Stomach (tissue), 9 donors: ENCODE results near the gene TLR5. TPM values are rescaled to one million over a fixed set of nuclear protein-coding genes. Genes with fewer than 3 reads are reported as not detected.

ENCODE experiments used
- DNase-seq, 2 donors: peaks; one replicate each; pipeline versions ENCODE4 v3.0.0 to v3.0.0-alpha.2; 2013 to 2019
- H3K27ac ChIP-seq, 5 donors: fragments of 200-600 bp in 4 of 5; sonication (generic) in 4 of 5; one replicate each; pipeline ENCODE4 v1.5.1; 2013 to 2019; ENCODE audit warnings: mild to moderate bottlenecking in 1 of 5, moderate library complexity in 1 of 5
- H3K27me3 ChIP-seq, 3 donors: fragments of 200-600 bp; sonication (generic); one replicate each; pipeline ENCODE4 v1.5.1; 2017 to 2019; ENCODE audit warnings: mixed run types in 1 of 3
- H3K36me3 ChIP-seq, 4 donors: fragments of 200-600 bp; sonication (generic); 1 replicate in 3 of 4; 2 replicates in 1 of 4; pipeline ENCODE4 v1.5.1; 2016 to 2019
- H3K4me1 ChIP-seq, 4 donors: fragments of 200-600 bp; sonication (generic); one replicate each; pipeline ENCODE4 v1.5.1; 2016 to 2019
- H3K4me3 ChIP-seq, 4 donors: fragments of 200-600 bp; sonication (generic) in 3 of 4; one replicate each; pipeline ENCODE4 v1.5.1; 2016 to 2019; ENCODE audit warnings: mild to moderate bottlenecking in 1 of 4
- H3K9me3 ChIP-seq, 4 donors: fragments of 200-600 bp; sonication (generic); one replicate each; pipeline ENCODE4 v1.5.1; 2016 to 2019
- EP300 ChIP-seq: sonication (generic); formaldehyde crosslinking; IDR thresholded peaks from one replicate; pipeline ENCODE4 v1.6.1; 2017; ENCODE audit warnings: antibody characterized with exemption
- POLR2A ChIP-seq, 4 donors: fragments of 450-650 bp; IDR thresholded peaks; one replicate each; pipeline ENCODE4 v1.6.1; 2016; ENCODE audit warnings: antibody characterized with exemption in 4 of 4, control low read depth in 2 of 4, mild to moderate bottlenecking in 1 of 4, moderate library complexity in 1 of 4
- POLR2AphosphoS5 ChIP-seq, 3 donors: sonication (generic); formaldehyde crosslinking; IDR thresholded peaks; one replicate each; pipeline ENCODE4 v1.6.1; 2016; ENCODE audit warnings: antibody characterized with exemption in 3 of 3
- WGBS, 5 donors: extraction: QIAGEN DNeasy Blood & Tissue Kit in 3 of 5; methylation state at CpG; one replicate each; pipeline versions ENCODE4 v1.1.5 to v1.1.7; 2013 to 2018; 5-methylcytosine and 5-hydroxymethylcytosine counted together
- intact Hi-C: fragments of 100-400 bp; cut with DNase I; formaldehyde crosslinking; loops from one replicate; pipeline ENCODE4 v1.15.1; 2023; ENCODE audit warnings: low total_unique reads
- polyA plus RNA-seq, 3 donors: library from polyadenylated mRNA; stranded (reverse); fragments of 200-250 nt; gene quantifications; one replicate each; pipeline ENCODE4 v1.2.3, GENCODE V29; 2013
- total RNA-seq, 5 donors: library from RNA; depleted of rRNA; stranded (reverse); fragments of >200 nt; gene quantifications; one replicate each; pipeline versions ENCODE4 v1.1.0 to v1.2.3, GENCODE V29; 2014 to 2016
- TF ChIP-seq, protein P1 (sequence below), 7 experiments: fragments of 450-650 bp in 4 of 7; fragments of 200-600 bp in 3 of 7; sonication (generic) in 3 of 7; IDR thresholded peaks; one replicate each; pipeline ENCODE4 v1.5.1; 2016 to 2019; ENCODE audit warnings: antibody characterized with exemption in 7 of 7, control low read depth in 2 of 7, mild to moderate bottlenecking in 1 of 7
- donor health status: healthy with polysubstance abuse.
- donor health status: Bipolar disorder and iron deficiency.
- donor health status: healthy.

TLR5 gene
- total and polyA plus RNA-seq, 8 donors, result 0.46 to 25.9 (median 4.0) TPM; not detected in 1

DNA sequence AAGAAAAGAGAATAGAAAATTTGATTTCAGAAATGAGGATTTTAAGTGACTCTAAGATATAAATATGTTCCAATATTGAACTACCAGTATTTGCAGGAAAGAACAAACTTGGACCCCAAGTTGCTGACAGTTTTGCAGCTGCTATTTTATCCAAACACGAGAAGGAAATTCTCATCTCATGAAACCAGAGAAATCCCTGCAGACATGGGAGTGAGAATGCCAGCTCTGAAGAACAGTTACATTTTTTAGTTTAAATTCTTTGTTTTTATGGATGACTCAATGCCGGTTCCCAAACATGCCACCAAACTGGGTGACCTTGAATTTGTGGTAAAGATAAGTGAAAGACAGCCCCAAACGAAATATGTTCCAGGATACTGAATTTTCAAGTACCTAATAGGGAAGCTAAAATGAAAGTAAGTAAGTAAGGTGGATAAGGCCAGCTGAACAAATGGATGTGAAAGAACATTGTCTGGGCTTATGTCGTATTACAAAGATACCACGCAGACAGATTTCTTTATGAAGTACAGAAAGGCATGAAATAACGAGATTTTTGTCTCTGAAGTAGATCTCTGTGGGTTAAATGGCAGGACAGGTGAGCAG, 19.9 kb downstream of the TLR5 start:
- Histone ChIP-seq H3K27me3 (no peaks in the 10 kb centered on the region), H3K27ac (no peak overlapping the region), H3K36me3 (no peaks in the 10 kb centered on the region), H3K4me3 (peak overlapping the region; percentile 3 to 36 (median 27)), H3K9me3 (no peaks in the 10 kb centered on the region), H3K4me1 (peaks cover 0 to 10% (median 7%) of the 10 kb centered on the region in 4 donors)
- DNase-seq, result no peak
- intact Hi-C loops, result no loop called here
- WGBS, 5 donors, result 53 to 65% (median 59%) methylated on average over 6 of the region's 6 CpGs
- TF ChIP-seq, protein P1, sequence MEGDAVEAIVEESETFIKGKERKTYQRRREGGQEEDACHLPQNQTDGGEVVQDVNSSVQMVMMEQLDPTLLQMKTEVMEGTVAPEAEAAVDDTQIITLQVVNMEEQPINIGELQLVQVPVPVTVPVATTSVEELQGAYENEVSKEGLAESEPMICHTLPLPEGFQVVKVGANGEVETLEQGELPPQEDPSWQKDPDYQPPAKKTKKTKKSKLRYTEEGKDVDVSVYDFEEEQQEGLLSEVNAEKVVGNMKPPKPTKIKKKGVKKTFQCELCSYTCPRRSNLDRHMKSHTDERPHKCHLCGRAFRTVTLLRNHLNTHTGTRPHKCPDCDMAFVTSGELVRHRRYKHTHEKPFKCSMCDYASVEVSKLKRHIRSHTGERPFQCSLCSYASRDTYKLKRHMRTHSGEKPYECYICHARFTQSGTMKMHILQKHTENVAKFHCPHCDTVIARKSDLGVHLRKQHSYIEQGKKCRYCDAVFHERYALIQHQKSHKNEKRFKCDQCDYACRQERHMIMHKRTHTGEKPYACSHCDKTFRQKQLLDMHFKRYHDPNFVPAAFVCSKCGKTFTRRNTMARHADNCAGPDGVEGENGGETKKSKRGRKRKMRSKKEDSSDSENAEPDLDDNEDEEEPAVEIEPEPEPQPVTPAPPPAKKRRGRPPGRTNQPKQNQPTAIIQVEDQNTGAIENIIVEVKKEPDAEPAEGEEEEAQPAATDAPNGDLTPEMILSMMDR (IDR thresholded peaks at IDR 0.05), result no peak
- TF ChIP-seq POLR2AphosphoS5 (IDR thresholded peaks at IDR 0.05) (no peak), POLR2A (IDR thresholded peaks at IDR 0.05) (no peak), EP300 (no peak)

DNA sequence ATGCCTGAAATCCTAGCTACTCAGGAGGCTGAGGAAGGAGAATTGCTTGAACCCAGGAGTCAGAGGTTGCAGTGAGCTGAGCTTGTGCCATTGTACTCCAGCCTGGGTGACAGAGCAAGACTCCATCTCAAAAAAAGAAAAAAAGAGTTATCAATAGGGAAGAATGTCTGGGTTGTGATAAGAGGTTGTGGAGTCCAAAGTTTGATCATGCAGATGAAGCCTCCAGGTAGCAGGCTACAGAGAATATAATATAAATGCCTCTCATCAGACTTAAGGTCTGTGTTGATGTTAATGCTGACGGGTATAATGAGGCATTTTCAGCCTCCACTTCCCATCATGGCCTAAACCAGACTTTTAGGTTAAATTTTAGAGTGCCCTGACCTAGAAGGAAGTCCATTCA, 24.6 kb downstream of the TLR5 start:
- no peak overlapping the region for H3K4me3 ChIP-seq
- no peaks in the 10 kb centered on the region for H3K36me3 ChIP-seq
- TF ChIP-seq EP300 (no peak), POLR2AphosphoS5 (IDR thresholded peaks at IDR 0.05) (no peak), POLR2A (IDR thresholded peaks at IDR 0.05) (no peak)
- TF ChIP-seq, protein P1 (IDR thresholded peaks at IDR 0.05), result no peak
- H3K27me3 ChIP-seq, result no peaks in the 10 kb centered on the region
- WGBS, 5 donors, result 87 to 100% (median 88%) methylated on average over 1 of the region's 1 CpG
- no peak overlapping the region for H3K27ac ChIP-seq
- no peaks in the 10 kb centered on the region for H3K9me3 ChIP-seq
- no peak for DNase-seq
- intact Hi-C loops, result no loop called here
- H3K4me1 ChIP-seq, result peaks cover 0 to 20% (median 8%) of the 10 kb centered on the region in 4 donors

DNA sequence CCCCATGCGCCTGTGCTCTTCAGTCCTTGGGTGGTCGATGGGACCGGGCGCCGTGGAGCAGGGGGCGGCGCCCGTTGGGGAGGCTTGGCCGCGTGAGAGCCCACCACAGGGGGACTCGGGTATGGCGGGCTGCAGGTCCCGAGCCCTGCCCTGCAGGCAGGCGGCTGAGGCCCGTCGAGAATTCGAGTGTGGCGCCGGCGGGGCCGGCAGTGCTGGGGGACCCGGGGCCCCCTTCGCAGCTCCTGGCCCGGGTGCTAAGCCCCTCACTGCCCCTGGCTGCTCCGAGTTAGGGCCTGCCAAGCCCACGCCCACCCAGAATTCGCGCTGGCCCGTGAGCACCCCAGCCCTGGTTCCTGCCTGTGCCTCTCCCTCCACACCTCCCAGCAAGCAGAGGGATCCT, 26.1 kb downstream of the TLR5 start:
- 93 to 96% (median 95%) methylated on average over 15 to 29 of the region's 29 CpGs for WGBS, 5 donors
- DNase-seq, result no peak
- Histone ChIP-seq H3K9me3 (no peaks in the 10 kb centered on the region), H3K4me3 (no peak overlapping the region), H3K27ac (no peak overlapping the region), H3K27me3 (no peaks in the 10 kb centered on the region), H3K4me1 (peaks cover 0 to 16% (median 2%) of the 10 kb centered on the region in 4 donors), H3K36me3 (no peaks in the 10 kb centered on the region)
- intact Hi-C loops, result no loop called here
- TF ChIP-seq EP300 (no peak), POLR2AphosphoS5 (IDR thresholded peaks at IDR 0.05) (no peak)

DNA sequence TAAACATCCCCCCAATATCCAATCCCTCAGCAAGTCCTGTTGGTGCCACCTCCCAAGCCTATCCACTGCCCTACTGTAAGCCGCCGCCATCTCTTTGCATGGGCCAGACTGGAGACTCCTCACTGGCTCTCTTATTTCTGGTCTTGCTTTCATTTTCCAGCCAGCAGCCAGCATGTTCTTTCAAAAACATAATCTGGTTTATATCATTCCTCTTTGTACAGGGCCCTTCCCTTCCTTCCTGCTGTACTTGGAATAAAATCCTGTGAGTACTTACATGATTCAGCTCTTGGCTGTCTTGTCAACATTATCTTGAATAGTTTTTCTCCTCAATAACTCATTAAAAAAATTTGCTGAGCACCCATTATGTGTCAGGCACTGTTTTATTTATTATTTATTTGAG, 28.2 kb downstream of the TLR5 start:
- Histone ChIP-seq H3K27ac (peak overlapping the region in 4 of 5 donors; percentile 33 to 60 (median 52)), H3K9me3 (no peaks in the 10 kb centered on the region), H3K4me1 (peaks cover 0 to 16% (median 2%) of the 10 kb centered on the region in 4 donors), H3K27me3 (no peaks in the 10 kb centered on the region), H3K36me3 (no peaks in the 10 kb centered on the region), H3K4me3 (no peak overlapping the region)
- 59 to 93% (median 70%) methylated on average over 2 of the region's 2 CpGs for WGBS, 5 donors
- TF ChIP-seq POLR2A (IDR thresholded peaks at IDR 0.05) (no peak), POLR2AphosphoS5 (IDR thresholded peaks at IDR 0.05) (peak in 1 of 3 donors; percentile 55)
- TF ChIP-seq, protein P1 (IDR thresholded peaks at IDR 0.05), result no peak
- intact Hi-C loops, result no loop called here
- DNase-seq, result peak in 1 of 2 donors; percentile 77

DNA sequence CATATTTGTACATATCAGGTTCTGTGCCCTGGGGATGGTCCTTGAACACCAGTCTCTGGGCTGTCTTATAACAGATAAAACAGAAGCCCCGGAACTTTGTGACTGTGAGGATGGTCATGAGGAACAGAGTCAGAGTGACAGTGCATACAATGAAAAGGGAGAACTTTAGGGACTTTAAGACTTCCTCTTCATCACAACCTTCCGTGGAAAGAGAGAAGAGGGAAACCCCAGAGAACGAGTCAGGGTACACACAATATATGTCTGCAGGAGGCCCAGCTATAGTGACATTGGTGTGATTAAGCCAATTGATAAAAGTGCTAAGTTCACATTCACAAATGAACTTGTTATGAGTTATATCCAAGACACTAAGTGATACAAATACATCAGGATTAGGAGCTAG, 32.1 kb downstream of the TLR5 start:
- no peaks in the 10 kb centered on the region for H3K9me3 ChIP-seq
- TF ChIP-seq POLR2A (IDR thresholded peaks at IDR 0.05), result no peak
- no peak for TF ChIP-seq EP300
- TF ChIP-seq POLR2AphosphoS5 (IDR thresholded peaks at IDR 0.05), result no peak
- TF ChIP-seq, protein P1 (IDR thresholded peaks at IDR 0.05), result no peak
- no peaks in the 10 kb centered on the region for H3K36me3 ChIP-seq
- intact Hi-C loops, result no loop called here
- H3K4me3 ChIP-seq, result no peak overlapping the region
- DNase-seq, result no peak
- H3K4me1 ChIP-seq, result peaks cover 4 to 16% (median 7%) of the 10 kb centered on the region in 4 donors
- no peaks in the 10 kb centered on the region for H3K27me3 ChIP-seq
- H3K27ac ChIP-seq, result no peak overlapping the region
- 82 to 90% (median 84%) methylated on average over 3 of the region's 3 CpGs for whole genome bisulfite sequencing, 5 donors
